Measurements from ENCODE around the gene ARRB2.

Gene ARRB2

GRCh38 chr17:4719684-4720221 lies 9.3 kb downstream of the ARRB2 start:
- no peak for TF ChIP-seq CTCF (IDR thresholded peaks at IDR 0.05; ENCODE audit: low read depth, low read length)
- H3K4me3 ChIP-seq (ENCODE audit: low read depth, low read length), result no peak overlapping the region
- no peaks in the 10 kb centered on the region for H3K9me3 ChIP-seq
- no peaks in the 10 kb centered on the region for H3K27me3 ChIP-seq
- no peaks in the 10 kb centered on the region for H3K36me3 ChIP-seq
- H3K4me1 ChIP-seq, result no peaks in the 10 kb centered on the region
- peak; percentile 41 for DNase-seq

- H3K36me3 ChIP-seq, result no peaks in the 10 kb centered on the region
- TF ChIP-seq CTCF (IDR thresholded peaks at IDR 0.05; ENCODE audit: low read depth, low read length), result no peak
- H3K4me3 ChIP-seq (ENCODE audit: low read depth, low read length), result no peak overlapping the region
- no peak for DNase-seq
- no peaks in the 10 kb centered on the region for H3K9me3 ChIP-seq
- no peaks in the 10 kb centered on the region for H3K4me1 ChIP-seq
- no peaks in the 10 kb centered on the region for H3K27me3 ChIP-seq
Measured at GRCh38 chr17:4720787-4721186, 10.4 kb downstream of the ARRB2 start.

- Histone ChIP-seq H3K36me3 (no peaks in the 10 kb centered on the region), H3K4me3 (ENCODE audit: low read depth, low read length) (no peak overlapping the region), H3K9me3 (no peaks in the 10 kb centered on the region), H3K4me1 (no peaks in the 10 kb centered on the region), H3K27me3 (no peaks in the 10 kb centered on the region)
- no peak for DNase-seq
- no peak for TF ChIP-seq CTCF (IDR thresholded peaks at IDR 0.05; ENCODE audit: low read depth, low read length)
Measured at GRCh38 chr17:4721203-4722135, 11.0 kb downstream of the ARRB2 start.

GRCh38 chr17:4722678-4723240 lies 12.3 kb downstream of the ARRB2 start:
- Histone ChIP-seq H3K27me3 (no peaks in the 10 kb centered on the region), H3K36me3 (no peaks in the 10 kb centered on the region), H3K9me3 (no peaks in the 10 kb centered on the region), H3K4me3 (ENCODE audit: low read depth, low read length) (no peak overlapping the region), H3K4me1 (no peaks in the 10 kb centered on the region)
- DNase-seq, result no peak
- TF ChIP-seq CTCF (IDR thresholded peaks at IDR 0.05; ENCODE audit: low read depth, low read length), result no peak

- no peak for DNase-seq
- Histone ChIP-seq H3K9me3 (no peaks in the 10 kb centered on the region), H3K36me3 (no peaks in the 10 kb centered on the region), H3K4me3 (ENCODE audit: low read depth, low read length) (no peak overlapping the region), H3K27me3 (no peaks in the 10 kb centered on the region), H3K4me1 (no peaks in the 10 kb centered on the region)
- TF ChIP-seq CTCF (IDR thresholded peaks at IDR 0.05; ENCODE audit: low read depth, low read length), result no peak
Measured at GRCh38 chr17:4724650-4725049, 14.2 kb downstream of the ARRB2 start.
